Peyer's patch (tissue), 4 donors: ENCODE measurements around the gene CA10.

Experiments used
- CTCF ChIP-seq, 6 experiments: fragments of 450-650 bp in 4 of 6; fragments of 200-600 bp in 2 of 6; sonication (generic) in 1 of 6; IDR thresholded peaks; one replicate each; pipeline ENCODE4 v1.5.1; 2017 to 2019; ENCODE audit warnings: antibody characterized with exemption in 6 of 6, mild to moderate bottlenecking in 3 of 6, moderate library complexity in 1 of 6
- POLR2A ChIP-seq, 2 donors: fragments of 450-650 bp; IDR thresholded peaks; one replicate each; pipeline ENCODE4 v1.5.1; 2017; ENCODE audit warnings: antibody characterized with exemption in 2 of 2, mild to moderate bottlenecking in 2 of 2, moderate library complexity in 2 of 2

GRCh38 chr17:51909971-51910370 lies 248.5 kb downstream of the CA10 start:
- no peak for TF ChIP-seq CTCF (IDR thresholded peaks at IDR 0.05)
- no peak for TF ChIP-seq POLR2A (IDR thresholded peaks at IDR 0.05)
